Spleen (tissue), 7 donors: Measurements from ENCODE around the gene TRIM66.

Experiments used
- POLR2A ChIP-seq, 3 donors: fragments of 450-650 bp; IDR thresholded peaks; one replicate each; pipeline ENCODE4 v1.5.1; 2017; ENCODE audit warnings: antibody characterized with exemption in 3 of 3, mild to moderate bottlenecking in 1 of 3
- POLR2AphosphoS5 ChIP-seq, 3 donors: sonication (generic); formaldehyde crosslinking; IDR thresholded peaks; one replicate each; pipeline ENCODE4 v1.5.1; 2017; ENCODE audit warnings: antibody characterized with exemption in 3 of 3
- TF ChIP-seq, protein P1 (sequence below), 11 experiments: fragments of 200-600 bp in 7 of 11; fragments of 450-650 bp in 4 of 11; sonication (generic) in 4 of 11; IDR thresholded peaks in 8 of 11; conservative IDR thresholded peaks in 3 of 11; 1 replicate in 7 of 11; 2 replicates in 4 of 11; pipeline versions ENCODE4 v1.4.0 to v1.8.0; 2016 to 2021; ENCODE audit warnings: antibody characterized with exemption in 11 of 11, inconsistent platforms in 4 of 11, mild to moderate bottlenecking in 1 of 11
- donor health status: DM: no; HTN: no; CAD: no; lungs with moderate emphysema.
- donor health status: DM: no; HTN: no; CAD: no.
- donor health status: DM: no; HTN: no; CAD: no.

DNA sequence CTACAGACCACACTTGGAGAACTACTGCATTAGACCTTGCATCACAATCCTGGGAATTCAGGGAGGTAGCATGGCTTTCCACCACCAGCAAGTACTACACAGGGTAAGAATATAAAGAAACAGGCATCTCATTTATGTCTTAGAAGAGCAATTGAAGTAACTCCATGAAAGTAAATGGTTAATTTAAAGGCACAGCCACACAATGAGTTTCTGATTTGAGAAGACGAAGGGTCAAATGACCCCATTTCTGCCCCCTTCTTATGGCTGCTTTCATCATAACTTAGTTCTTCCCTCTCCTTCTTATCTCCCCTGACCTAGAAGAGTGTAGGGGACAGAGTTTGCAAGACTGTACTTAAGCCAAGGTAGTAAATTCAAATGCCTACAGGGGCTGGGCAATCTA lies 6.0 kb downstream of the TRIM66 start:
- TF ChIP-seq POLR2A (IDR thresholded peaks at IDR 0.05) (no peak), POLR2AphosphoS5 (IDR thresholded peaks at IDR 0.05) (no peak)
- TF ChIP-seq, protein P1, sequence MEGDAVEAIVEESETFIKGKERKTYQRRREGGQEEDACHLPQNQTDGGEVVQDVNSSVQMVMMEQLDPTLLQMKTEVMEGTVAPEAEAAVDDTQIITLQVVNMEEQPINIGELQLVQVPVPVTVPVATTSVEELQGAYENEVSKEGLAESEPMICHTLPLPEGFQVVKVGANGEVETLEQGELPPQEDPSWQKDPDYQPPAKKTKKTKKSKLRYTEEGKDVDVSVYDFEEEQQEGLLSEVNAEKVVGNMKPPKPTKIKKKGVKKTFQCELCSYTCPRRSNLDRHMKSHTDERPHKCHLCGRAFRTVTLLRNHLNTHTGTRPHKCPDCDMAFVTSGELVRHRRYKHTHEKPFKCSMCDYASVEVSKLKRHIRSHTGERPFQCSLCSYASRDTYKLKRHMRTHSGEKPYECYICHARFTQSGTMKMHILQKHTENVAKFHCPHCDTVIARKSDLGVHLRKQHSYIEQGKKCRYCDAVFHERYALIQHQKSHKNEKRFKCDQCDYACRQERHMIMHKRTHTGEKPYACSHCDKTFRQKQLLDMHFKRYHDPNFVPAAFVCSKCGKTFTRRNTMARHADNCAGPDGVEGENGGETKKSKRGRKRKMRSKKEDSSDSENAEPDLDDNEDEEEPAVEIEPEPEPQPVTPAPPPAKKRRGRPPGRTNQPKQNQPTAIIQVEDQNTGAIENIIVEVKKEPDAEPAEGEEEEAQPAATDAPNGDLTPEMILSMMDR (IDR thresholded peaks at IDR 0.05 in 8 of 11, conservative IDR thresholded peaks at IDR 0.05 in 3 of 11): no peak
